GM12875 (cell line): ENCODE measurements around the gene ZIC2.

Source experiments
- H3K4me3 ChIP-seq: one replicate; pipeline ENCODE4 v1.5.1; 2011; ENCODE audit warnings: low read depth, low read length, control low read depth
- CTCF ChIP-seq: IDR thresholded peaks from 2 replicates; pipeline ENCODE4 v1.5.1; 2011; ENCODE audit warnings: low read depth, mild to moderate bottlenecking, control low read depth, inconsistent platforms, low read length, moderate library complexity, borderline replicate concordance; ENCODE audit not compliant: insufficient read depth

ZIC2 gene

GRCh38 chr13:99980824-99981734, 505 bp upstream of the ZIC2 start:
- peak overlapping the region; percentile 39 for H3K4me3 ChIP-seq
- no peak for TF ChIP-seq CTCF

DNA sequence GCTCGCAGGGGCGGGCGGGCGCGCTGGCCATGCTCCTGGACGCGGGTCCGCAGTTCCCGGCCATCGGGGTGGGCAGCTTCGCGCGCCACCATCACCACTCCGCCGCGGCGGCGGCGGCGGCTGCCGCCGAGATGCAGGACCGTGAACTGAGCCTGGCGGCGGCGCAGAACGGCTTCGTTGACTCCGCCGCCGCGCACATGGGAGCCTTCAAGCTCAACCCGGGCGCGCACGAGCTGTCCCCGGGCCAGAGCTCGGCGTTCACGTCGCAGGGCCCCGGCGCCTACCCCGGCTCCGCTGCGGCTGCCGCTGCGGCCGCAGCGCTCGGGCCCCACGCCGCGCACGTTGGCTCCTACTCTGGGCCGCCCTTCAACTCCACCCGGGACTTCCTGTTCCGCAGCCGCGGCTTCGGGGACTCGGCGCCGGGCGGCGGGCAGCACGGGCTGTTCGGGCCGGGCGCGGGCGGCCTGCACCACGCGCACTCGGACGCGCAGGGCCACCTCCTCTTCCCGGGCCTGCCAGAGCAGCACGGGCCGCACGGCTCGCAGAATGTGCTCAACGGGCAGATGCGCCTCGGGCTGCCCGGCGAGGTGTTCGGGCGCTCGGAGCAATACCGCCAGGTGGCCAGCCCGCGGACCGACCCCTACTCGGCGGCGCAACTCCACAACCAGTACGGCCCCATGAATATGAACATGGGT, 599 bp downstream of the ZIC2 start:
- no peak for TF ChIP-seq CTCF
- H3K4me3 ChIP-seq, result no peak overlapping the region

- no peak for TF ChIP-seq CTCF
- no peak overlapping the region for H3K4me3 ChIP-seq
Observed at GRCh38 chr13:99982731-99983498, 1.3 kb downstream of the ZIC2 start.

- no peak for TF ChIP-seq CTCF
- no peak overlapping the region for H3K4me3 ChIP-seq
Observed at GRCh38 chr13:99983499-99984401, 2.2 kb downstream of the ZIC2 start.

- no peak overlapping the region for H3K4me3 ChIP-seq
- no peak for TF ChIP-seq CTCF
Observed at GRCh38 chr13:99984461-99985240, 3.1 kb downstream of the ZIC2 start.

- no peak for TF ChIP-seq CTCF
Observed at GRCh38 chr13:99985241-99985874, 3.8 kb downstream of the ZIC2 start.

More at GRCh38 chr13:99985241-99985874, 3.8 kb downstream of the ZIC2 start:
- H3K4me3 ChIP-seq, result no peak overlapping the region
